Central memory CD4-positive, alpha-beta T cell (primary cell): ENCODE results near the gene TMEM120B.
"Not testable (repeated sequence)": the region's sequence is repeated elsewhere in the genome, so short reads cannot be mapped to it uniquely, and the experiment has no call there.

ENCODE experiments used
- DNase-seq: peaks from one replicate; pipeline ENCODE4 v3.0.0; 2022
- total RNA-seq, 3 experiments: gene quantifications; one replicate each; lab custom pipeline; 2026; lab: John Stamatoyannopoulos, UW

Gene TMEM120B
- total RNA-seq: 18.0 to 34.2 (median 21.6) reads per million in 3 experiments

DNA sequence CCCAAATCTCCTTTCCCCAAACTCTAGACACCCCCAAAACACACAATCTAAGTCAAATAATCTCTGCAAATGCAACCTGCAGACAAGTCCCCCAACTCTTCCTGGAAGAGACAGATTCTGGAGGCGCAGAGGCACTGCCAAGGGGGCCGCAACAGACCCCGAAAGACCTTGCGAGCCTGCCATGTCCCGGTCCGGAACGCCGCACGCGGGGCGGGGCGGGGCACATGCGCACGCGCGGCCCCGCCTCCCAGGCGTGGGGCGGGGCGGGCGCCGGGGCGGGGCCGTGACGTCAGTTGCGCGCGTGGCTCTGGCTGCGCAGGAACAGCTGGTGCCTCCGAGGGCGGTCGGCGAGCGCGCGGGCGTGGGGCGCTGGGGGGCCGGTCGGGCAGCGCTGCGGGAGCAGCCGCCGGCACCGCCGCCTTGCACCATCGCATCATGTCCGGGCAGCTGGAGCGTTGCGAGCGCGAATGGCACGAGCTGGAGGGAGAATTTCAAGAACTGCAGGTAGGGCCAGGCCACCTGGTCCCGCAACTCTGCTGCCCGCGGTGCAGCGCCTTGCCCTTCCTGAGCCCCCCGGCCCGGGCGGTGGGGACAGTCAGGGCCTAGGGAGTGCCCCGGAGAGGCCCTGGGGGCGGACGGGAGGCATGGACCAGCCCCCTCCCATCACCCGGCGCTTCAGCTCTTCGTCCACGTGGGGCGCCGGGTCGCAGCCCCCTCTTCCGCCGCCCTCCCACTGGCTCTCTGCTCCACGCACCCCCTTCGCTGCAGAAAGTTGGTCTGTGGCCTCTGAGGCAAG, at the start of gene TMEM120B:
Gene TMEM120B (plus strand): TSS at position 292 of the 796 bp plus-strand sequence. CDS start 144 bp downstream, at position 436.
- peak; percentile 81 for DNase-seq

DNA sequence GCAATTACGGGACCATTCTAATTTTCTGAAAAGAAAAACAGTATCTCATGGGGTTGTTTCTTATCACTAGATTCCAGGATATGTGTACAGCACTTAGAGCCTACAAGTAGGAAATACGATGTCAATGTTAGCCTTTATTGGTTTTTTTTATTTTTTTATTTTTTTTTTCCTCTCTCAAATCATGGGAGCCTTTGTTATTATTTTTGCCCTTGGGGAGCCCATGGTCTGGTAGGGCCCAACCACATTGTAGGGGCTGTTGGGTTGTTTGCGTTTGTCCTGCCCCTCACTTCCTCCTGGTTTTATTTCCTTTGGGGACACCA, 49.0 kb upstream of the TMEM120B start:
- no peak for DNase-seq

DNA sequence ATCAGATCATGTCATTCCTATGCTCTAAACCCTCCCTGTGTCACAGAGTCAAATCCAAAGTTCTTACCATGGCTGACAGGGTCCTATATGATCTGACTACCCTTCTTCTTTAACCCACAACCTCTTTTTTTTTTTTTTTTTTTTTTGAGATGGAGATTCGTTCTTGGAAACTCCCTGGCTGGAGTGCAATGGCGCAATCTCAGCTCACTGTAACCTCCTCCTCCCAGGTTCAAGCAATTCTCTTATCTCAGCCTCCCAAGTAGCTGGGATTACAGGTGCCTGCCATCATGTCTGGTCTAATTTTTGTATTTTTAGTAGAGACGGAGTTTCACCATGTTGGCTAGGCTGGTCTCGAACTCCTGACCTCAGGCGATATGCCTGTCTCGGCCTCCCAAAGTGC, 45.7 kb upstream of the TMEM120B start:
- DNase-seq: not testable (repeated sequence)

DNA sequence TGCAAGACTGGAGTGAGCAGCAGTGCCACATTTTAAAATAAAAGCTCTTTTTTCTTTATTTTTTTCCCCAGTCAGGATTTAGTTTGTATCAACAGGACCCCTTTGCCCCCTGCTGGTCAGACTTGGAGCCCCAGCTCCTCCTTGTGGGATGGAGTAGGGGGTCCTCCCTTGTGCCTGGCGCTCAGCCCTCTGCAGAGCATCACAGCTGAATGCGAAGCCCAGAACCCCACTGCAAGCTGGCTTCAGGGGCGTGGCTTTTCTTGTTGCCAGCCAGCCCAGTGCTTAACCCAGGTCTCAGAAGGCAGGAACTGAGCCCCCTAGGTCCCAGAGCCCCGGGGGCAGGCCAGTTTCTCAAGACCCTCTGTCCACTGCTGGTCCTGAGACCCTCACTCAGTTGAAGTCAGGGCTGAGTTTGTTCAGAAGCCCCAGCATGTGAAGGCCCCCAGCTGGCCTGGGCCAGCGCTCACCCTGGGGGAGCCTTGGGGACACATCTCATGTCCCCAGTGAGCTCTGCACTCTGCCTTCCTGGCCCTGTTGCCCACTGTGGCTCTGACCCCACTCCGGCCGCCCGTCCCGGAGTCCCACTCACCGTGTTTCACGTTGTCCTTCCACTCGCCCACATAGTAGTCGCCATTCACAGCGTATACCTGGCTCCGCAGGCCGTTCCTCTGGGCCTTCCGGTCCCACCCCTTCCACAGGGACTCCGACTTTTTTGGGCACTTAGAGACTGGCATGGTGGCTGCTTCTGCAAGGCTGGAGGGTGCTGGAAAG, 43.6 kb upstream of the TMEM120B start:
- peak; percentile 37 for DNase-seq

DNA sequence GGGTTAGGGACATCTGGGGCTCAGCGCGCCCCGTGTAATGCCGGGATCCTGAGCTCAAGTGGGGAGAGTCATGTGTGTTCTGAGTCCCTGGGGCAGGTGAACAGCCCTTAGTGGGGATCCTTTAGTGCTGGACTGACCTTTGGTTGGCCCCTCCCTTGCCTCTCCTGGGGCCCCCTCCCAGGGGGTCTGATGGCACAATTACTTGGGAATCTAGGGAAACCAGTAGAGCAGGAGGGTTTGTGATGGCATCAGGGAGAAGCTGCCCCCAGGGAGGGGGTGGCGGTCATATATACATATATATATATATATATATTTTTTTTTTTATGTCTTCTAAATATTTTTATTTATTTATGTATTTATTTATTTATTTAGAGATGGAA, 43.0 kb upstream of the TMEM120B start, which contains the start of gene MORN3:
Gene MORN3 (minus strand): TSS at position 134 of the 380 bp plus-strand sequence. CDS start 171 bp downstream, outside the sequence.
- no peak for DNase-seq

DNA sequence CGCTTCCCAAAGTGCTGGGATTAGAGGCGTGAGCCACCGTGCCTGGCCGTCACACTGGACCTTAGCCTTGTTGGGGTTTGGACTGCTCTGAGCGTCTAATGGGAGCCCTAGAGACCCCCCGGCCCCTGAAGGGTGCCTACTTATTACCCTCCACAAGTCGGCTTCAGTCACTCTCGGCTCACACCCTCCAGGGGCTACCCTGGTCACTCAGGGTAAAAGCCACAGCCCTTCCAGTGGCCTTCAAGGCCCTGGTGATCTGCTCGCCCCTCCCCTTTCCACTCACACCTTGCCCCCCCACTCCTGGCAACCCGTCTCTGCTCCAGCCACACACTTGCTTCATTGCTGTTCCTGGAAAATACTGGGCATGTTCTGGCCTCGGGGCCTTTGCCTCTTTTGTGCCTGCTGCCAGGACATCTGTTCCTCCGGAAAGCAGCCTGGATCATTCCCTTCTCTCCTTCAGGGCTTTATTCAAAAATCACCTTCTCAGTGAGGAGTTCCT, 39.5 kb upstream of the TMEM120B start:
- DNase-seq: no peak

DNA sequence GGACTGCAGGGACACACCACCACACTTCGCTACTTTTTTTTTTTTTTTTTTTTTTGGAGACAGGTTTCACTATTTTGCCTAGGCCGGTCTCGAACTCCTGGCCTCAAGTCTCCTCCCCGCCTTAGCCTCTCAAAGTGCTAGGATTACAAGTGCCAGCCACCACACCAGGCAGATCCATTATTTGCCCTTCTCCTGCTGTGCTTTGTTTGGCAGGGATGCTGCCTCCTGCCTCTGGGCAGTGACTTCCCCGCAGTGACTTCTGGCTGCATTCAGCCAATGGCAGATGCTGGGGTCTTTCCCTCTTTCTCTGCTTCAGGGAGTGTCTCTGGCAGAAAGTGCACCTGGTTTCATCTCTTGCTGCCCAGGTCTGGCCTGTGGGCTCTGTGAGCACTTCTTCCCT, 36.4 kb upstream of the TMEM120B start:
- no peak for DNase-seq

DNA sequence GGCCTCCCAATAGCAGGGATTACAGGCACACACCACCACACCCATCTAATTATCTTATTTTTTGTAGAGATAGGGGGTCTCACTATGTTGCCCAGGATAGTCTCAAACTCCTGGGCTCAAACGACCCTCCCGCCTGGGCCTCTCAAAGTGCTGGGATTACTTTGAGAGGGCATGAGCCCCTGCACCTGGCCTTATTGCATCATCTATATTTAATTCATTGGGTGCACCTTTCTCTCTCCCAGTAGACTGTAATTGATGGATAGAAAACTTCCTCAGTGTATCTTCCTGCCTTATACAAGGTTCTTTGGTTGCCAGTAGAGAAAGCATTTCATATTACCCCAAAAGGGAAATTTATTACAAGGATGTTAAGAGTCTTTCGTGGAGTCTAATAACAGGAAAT, 34.2 kb upstream of the TMEM120B start:
- DNase-seq: no peak

DNA sequence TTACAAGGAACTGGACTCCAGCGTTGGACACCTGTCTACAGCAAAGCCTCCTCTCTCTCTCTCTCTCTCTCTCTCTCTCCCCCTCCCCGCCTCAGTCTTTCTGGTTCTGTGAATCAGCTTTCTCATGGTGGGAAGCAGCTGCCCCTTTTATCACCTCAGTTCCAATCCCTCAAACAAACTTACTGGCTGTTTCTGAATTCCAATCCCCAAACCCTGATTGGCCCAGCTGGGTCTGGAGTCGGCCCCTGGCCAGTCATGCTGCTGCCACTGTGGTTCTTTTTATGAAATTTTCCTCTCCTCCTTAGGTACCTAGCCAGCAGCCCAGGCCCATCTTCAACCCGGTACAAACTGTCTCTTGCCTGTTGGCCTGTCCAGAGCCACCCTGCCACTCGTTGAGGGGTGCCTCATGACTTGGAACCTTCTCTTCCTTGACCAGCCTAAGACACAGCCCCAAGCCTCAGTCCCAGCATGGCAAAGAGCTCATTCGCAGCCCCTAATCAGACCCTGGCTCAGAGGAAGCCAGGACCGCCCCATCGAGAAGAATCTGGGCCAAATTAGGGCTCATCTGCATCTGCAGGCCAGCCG, 33.7 kb upstream of the TMEM120B start:
- DNase-seq: no peak

DNA sequence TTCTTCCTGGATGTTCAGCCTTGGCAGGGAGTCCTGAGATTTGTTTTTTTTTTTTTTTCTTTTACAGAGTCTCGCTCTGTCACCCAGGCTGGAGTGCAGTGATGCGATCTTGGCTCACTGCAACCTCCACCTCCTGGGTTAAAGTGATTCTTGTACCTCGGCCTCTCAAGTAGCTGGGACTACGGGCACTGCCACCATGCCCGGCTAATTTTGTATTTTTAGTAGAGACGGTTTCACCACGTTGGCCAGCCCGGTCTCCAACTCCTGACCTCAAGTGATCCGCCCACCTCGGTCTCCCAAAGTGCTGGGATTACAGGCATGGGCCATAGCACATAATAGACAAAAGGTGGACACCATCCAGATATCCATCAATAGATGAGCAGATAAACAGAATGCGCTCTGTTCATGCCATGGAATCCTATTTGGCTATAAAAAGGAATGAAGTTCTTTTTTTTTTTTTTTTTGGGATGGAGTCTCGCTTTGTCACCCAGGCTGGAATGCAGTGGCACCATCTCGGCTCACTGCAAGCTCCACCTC, 32.8 kb upstream of the TMEM120B start:
- not testable (repeated sequence) for DNase-seq

DNA sequence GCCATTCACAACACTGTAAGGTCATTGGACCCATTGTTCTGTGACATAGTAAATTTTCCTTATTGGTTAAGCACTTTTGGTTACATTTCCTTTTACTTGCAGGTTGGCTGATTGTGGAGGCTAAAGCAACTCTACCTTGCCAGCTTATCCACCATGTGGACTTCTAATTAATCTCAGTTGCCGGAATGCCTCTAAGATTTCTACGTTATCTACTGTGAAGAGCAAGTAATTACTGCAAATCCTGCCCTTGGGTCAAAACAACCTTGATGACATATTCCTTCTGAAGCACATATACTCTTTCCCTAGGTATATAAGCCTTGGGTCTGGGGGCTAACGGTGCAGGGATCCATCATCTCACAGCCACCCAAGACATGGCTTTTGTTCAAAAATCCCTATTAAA, 23.6 kb upstream of the TMEM120B start:
- DNase-seq: no peak

DNA sequence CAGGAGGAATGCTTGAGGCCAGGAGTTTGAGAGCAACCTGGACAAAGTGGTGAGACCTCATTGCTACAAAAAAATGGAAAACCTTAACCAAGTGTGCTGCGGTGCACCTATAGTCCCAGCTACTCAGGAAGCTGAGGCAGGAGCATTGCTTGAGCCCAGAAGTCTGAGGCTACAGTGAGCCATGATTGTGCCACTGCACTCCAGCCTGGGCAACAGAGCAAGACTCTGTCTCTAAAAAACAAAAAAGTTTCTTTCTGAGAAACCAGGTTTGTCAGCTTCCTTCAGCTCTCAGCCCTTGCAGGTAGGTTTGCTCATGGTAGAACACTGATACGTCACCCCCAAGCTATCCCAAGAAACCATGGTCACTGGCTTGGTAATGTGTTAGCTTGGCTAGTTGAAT, 23.1 kb upstream of the TMEM120B start:
- no peak for DNase-seq

DNA sequence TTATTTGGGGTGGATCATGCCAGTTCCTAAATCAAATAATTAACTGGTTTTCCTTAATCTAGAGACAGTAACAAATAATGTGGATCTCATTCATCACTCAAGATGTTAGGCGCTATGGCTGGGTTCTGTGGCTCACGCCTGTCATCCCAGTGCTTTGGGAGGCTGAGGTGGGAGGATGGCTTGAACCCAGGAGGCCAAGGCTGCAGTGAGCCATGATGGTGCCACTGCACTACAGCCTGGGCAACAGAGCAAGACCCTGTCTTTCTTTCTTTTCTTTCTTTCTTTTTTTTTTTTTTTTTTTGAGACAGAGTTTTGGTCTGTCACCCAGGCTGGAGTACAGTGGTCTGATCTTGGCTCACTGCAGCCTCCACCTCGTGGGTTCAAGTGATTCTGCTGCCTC, 19.8 kb upstream of the TMEM120B start:
- DNase-seq: not testable (repeated sequence)

DNA sequence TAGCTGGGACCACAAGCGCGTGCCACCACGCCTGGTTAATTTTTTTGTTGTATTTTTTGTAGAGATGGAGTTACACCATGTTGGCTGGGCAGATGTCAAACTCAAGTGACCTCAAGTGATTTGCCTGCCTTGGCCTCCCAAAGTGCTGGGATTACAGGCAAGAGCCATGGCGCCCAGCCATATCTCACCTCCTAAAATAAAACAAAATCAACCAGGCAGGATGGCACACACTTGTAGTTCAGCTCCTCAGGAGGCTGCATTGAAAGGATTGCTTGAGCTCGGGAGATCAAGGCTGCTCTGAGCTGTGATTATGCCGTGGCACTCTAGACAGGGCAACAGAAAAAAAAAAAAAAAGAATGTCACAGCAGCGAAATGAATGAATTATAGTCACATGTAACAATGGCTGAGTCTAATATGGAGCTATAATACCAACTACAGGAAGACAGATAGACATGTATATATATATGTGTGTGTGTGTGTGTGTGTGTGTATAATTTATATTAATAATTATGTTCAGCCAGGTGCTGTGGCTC, 19.3 kb upstream of the TMEM120B start:
- DNase-seq: no peak

DNA sequence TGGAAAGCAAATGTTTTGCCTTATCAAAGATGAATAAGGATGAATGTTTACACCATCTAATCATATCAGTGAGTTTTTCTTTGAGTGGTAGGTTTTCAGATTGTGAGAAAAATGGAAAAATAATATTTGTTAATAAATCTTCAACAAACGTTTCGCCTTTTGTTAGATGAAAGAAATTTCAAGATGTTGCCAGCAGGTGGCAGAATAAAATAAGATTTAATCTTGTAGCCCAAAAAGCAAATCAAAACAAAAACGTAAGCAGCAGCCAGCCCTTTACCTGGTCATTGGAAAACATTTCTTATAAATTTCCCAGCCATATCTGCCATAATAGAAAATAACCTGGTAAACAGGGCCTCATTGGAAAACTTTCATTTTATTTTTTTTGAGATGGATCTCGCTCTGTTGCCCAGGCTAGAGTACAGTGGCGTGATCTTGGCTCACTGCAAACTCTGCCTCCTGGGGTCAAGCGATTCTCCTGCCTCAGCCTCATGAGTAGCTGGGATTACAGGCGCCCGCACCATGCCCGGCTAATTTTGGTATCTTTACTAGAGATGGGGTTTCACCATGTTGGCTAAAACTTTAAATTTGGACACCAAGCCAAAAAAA, 15.4 kb upstream of the TMEM120B start:
- DNase-seq: peak; percentile 62

DNA sequence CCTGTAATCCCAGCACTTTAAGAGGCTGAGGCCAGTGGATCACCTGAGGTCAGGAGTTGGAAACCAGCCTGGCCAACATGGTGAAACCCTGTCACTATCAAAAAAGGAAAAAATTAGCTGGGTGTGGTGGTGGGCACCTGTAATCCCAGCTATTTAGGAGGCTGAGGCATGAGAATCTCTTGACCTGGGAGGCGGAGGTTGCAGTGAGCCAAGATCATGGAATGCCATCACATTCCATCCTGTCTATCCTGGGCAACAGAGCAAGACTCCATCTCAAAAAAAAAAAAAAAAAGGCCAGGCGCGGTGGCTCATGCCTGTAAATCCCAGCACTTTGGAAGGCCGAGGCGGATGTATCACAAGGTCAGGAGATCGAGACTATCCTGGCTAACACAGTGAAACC, 14.7 kb upstream of the TMEM120B start:
- DNase-seq: not testable (repeated sequence)

DNA sequence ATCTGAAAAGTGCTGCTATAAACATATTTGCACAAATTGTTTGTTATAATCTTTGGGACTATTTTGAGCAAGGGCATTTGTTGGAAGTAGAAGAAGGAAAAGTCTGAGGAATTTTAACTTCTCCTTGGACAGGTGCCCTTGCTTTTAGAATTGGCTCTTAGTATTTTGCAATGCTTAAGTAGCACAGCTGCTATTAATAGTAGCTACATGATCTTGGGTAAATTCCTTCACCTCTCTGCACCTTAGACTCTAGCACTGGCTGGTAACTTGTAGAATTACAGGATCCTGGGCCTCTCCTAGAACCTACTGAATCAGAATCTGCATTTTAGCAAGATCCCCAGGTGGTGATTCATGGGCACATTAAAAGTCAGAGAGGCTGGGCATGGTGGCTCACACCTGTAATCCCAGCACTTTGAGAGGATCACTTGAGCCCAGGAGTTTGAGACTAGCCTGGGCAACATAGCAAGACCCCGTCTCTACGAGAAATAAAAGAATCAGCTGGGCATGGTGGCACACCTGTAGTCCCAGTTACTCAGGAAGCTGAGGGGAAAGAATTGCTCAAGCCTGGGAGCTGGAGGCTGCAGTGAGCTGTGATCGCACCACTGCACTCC, 10.8 kb upstream of the TMEM120B start:
- DNase-seq: no peak

DNA sequence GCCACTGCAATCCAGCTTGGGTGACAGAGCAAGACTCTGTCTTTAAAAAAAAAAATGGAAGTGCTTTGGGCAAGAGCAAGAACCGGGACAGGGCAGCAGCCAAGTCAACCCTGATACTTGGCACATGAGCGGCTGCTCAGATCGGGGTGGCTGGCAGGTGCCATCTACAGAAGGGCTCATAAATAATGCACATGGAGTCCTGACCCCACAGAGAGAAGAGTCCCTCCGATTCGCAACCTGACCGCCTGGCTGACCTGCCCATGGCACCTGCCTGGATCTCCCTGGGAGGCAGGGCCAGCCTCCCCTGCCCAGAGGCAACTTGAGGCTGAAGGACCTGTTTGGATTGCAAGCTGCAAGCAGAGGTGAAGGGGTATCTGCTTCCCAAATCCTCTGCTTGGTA, 9.6 kb upstream of the TMEM120B start:
- DNase-seq: no peak

DNA sequence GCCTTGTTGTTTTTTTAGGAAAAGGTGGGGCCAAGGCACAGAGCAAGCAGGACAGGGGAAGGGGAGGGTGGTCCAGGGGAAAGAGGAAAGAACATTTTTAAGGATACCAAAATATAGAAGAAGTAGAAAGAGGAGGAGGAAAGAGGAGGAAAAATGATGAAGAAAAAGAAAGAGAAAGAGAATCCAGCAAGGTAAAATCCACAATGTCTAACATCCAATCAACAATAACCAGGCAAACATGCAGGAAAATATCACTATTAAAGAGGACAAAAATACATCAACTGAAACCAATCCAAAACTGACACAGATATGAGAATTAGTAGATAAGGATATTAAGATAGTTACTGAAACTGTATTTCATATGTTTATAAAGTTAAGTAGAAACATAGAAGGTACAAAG, 7.0 kb upstream of the TMEM120B start:
- DNase-seq: no peak

DNA sequence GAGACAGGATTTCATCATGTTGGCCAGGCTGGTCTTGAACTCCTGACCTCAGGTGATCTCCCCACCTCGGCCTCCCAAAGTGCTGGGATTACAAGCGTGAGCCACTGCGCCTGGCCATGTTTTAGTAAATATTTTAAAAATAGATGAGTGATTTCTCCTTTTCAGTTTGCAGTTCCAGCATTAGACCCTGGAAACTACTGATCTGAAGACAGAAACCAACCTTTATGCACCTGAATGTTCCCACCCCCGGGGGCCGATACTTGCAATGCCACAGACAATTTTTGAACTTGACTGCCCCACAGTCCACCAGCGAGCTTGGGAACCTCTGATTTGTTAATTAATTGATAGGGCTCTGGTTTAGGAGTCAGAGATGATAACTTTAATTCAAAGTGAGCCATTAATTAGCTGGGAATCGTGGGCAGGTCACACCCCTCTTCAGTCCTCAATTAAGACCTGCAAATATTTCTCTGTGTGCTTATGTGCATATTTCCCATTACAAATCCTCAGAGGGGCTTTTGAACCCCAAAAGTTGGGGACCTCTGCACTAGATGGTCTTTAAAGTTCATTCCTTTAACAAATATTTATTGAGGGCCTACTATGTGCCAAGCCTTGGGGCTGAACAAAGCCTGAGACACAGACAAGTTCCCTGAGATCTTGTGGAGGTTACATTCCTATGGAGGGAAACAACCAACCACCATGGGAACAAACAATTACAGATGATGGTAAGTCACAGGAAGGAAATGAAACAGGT, 4.1 kb upstream of the TMEM120B start:
- DNase-seq: no peak

DNA sequence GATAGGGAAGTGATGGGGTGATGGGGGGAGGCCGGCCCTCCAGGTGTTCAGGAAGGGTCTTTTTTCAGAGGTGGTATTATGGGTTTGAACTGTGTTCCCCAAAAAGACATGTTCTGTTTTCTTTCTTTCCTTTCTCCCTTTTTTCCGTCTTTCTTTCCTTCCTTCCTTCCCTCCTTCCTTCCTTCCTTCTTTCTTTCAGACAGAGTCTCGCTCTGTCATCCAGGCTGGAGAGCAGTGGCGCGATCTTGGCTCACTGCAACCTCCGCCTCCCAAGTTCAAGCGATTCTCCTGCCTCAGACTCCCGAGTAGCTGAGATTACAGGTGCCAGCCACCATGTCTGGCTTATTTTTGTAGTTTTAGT, 3.5 kb upstream of the TMEM120B start:
- not testable (repeated sequence) for DNase-seq
